Tongue (tissue), 2 donors: ENCODE data around the gene CDKAL1. TPM values are rescaled to one million over a fixed set of nuclear protein-coding genes. Genes with fewer than 3 reads are reported as not detected.
A peak's percentile ranks its signal among the peaks of the same experiment; 100 is the strongest.

ENCODE experiments used
- DNase-seq: peaks from one replicate; pipeline ENCODE4 v3.0.0-alpha.2; 2015
- total RNA-seq: library from RNA; depleted of rRNA; stranded (reverse); fragments of >200 nt; gene quantifications from one replicate; pipeline ENCODE4 v1.2.3, GENCODE V29; 2014

Gene CDKAL1
- total RNA-seq, 1 donor from 2014 or later: 36.5 TPM

DNA sequence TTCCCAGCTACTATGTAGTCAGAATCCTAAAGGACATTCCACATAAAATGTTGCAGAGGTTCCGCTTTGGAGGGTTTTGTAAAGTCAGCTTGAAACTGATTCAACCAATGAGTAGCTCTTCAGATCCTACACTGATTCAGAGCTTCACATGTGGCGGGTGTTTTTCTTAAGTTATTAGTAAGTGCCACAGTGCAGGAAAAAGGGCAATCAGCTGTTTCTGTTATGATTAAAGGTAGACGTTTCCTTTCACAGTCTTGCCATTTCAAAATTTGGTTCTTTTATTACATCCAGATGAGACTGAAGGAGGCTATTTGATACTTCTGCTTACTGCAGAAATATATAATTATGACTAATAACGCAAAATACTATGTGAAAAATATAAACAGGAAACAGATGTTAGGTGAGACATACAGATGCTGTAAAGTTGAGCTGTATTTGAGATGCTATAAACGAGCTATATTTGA is 443.9 kb downstream of the CDKAL1 start:
- DNase-seq: no peak

DNA sequence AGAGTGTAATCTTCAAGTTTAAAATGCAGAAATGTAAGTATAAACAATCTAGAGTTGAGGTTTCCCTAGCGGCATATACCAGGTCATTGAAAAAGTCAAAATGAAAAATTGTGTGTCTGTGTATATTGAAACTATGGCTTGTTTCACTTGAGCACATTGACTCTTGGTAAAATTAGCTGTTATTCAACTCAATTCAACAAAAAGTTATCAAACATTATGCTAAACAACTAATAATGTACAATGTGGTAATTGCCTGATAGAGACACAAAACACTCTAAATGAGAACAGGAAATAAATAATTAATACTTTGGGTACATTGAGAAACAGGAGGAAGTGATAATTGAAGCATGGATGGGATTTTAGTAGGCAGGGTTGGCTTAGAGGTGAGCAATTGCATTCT is 444.8 kb downstream of the CDKAL1 start:
- no peak for DNase-seq

DNA sequence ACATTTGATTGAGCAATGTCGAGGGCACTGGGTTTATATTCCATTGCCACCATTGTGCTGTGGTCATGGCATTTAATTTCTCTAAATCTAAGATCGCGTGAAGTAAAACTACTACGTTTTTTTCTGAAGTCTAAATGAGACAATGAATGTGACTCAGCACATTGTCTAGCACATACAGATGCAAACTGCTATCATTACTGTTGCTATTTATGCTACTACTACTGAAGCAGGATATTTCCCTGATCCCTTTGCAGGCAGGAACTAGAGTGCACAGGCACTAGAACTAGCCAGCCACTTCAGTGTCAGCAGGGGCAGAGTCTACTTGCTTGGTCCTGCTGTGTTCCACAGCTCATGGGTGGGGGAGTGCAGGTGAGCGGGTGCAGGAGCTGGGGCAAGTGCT is 449.7 kb downstream of the CDKAL1 start:
- no peak for DNase-seq

DNA sequence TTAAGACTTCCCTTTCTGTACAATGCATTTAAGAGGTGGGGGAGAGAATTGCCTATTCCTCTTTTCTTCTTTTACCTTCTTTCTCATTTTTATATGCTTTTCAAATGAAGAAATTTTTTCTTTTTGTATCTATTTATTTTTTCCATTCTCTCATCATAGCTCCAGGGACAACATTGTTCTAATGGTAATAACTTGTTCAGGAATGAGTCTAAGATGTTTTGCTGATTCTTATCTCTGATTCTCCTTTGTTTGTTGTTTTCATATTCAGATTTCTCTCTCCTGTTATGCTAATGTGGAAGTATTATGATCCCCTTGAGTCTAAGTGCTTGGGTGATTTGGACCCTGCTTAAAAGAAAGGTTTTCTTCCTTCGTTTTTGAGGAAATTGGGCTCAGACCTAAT is 451.6 kb downstream of the CDKAL1 start:
- DNase-seq: no peak

DNA sequence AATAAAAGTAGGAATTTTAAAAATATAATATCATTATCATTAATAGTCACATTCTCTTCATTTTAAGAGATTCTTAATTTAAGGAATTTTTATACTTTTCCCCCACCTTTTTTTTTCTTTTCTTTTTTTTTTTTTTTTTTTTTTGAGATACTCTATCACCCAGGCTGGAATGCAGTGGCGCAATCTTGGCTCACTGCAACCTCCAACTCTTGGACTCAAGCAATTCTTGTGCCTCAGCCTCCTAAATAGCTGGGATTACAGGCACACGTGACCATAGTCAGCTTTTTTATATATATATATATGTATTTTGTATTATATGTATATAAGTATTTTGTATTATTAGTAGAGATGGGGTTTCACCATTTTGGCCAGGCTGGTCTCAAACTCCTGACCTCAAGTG is 457.7 kb downstream of the CDKAL1 start:
- DNase-seq: no peak

DNA sequence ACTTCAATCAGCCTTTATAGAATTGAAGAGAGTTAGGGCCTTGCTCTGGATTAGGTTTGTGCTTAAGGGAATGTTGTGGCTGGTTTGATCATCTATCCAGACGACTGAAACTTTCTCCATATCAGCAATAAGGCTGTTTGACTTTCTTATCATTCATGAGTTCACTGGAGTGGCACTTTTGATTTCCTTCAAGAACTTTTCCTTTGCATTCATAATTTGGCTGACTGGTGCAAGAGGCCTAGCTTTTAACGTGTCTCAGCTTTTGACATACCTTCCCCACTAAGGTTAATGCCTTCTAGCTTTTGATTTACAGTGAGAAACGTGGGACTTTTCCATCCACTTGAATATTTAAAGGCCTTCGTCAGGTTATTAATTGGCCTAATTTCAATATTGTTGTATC is 461.8 kb downstream of the CDKAL1 start:
- no peak for DNase-seq

DNA sequence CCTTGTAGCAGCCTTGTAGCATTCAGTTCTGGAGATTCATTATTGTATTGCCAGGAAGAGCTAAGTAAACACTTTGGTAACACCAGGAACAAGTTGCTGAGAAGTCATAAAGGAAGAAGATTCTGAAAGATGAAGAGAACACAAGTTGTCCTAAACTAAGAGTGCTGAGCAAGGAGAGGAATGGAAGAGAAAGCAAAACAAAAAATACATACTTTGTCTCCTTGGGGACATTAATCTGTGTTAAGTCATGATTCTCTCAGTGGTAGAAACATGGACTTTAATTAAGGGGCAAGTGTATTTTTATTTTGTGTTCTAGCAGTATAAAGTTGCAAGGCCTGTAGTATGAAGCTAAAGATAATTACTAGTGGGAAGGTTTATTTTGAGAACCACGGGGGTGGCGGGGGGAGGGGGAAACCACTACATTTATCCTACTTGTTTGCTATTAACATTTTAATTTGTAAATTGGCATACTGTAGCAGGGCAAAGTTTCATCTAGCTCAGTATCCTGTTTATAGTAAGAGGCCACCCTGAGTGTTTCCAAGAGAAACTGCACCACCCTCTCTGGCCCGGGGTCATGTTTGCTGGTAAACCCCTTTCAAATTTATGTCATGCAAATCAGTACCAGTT is 463.0 kb downstream of the CDKAL1 start:
- peak; percentile 14 for DNase-seq

DNA sequence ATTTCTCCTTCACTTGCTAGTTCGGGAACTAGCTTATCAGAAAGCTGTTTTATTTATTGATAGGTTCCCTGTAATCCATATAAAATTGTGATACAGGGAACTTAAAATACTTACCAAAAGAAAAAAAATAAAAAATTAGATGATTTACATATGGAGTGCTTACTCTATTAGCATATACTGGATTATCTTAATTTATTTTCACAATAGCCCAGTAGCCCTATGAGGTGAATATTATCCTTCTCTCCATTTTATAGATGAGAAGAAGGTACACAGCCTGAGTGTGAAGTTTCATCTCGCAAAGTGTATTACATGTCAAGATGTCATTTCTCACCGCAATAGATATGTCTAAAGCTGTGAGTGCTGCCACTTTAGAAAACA is 463.5 kb downstream of the CDKAL1 start:
- no peak for DNase-seq

DNA sequence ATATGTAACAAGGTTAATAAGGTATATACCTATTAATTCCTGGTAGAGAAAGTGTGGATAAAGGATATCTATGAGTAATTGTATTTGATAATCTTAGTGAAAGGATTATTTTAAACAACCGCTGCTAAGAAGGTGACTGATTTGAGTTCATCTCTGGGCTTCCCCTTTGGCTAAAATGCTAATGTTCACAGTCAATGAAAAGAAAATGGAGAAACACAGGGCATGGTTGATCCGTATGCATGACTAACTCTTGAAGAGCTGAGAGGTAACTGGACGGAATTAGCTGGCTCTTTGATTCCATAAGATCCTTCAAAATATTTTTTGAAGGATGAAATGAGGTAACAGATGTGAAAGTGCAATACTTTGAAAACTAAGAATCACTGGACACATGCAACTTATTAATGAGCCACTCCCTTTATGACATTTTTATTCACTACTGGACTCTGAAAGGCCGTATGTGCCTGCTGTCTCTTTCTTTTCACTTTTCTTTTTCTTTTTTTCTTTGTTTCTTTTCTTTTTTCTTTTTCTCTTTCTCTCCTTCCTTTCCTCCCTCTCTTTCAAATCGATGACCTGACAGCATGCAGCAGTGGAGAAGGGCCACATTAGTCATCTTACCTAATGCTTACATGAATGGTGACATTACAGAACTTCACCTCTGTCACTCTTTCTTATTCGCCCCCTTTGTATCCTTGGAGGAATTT is 464.6 kb downstream of the CDKAL1 start:
- DNase-seq: no peak

DNA sequence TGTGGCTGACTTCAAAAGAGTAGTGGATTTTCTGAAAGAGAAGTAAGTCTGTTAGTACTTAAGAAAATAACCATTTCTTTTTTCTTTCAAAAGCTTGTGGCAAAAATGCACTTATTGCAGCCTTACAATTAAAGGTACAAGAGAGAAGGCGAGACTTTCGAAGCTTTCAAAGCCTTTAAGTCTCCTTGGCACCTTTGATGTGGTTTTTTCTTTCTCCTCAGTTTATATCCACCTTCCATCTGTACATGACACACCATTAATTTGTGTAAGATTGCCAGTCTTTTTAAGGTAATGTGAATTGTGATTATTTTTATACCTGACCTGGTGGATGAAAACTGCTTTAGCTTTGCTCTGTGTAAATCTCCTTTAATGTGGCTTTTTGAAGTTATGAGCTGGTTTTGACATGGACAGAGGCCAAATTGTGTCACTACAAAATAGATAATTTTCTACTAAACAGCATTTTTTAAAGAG is 466.1 kb downstream of the CDKAL1 start:
- DNase-seq: no peak

DNA sequence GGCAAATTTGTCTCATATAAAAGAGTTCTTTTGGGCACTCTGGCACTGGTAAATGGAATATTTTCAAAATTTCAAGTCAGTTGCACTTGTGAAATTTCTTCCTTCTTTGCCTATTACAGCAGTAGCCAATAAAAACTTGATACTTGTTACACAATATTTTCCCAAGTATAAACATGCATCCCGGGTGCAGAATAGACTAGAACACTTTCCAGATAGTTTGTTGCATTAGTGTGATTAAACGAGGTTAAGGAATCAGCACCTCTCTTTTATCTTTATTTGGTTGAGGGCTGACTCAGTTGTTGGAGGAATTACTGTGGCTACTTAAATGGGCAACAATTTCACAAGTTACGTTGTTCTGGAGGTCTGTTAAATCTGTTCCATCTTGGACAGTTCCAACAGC is 467.5 kb downstream of the CDKAL1 start:
- DNase-seq: no peak

DNA sequence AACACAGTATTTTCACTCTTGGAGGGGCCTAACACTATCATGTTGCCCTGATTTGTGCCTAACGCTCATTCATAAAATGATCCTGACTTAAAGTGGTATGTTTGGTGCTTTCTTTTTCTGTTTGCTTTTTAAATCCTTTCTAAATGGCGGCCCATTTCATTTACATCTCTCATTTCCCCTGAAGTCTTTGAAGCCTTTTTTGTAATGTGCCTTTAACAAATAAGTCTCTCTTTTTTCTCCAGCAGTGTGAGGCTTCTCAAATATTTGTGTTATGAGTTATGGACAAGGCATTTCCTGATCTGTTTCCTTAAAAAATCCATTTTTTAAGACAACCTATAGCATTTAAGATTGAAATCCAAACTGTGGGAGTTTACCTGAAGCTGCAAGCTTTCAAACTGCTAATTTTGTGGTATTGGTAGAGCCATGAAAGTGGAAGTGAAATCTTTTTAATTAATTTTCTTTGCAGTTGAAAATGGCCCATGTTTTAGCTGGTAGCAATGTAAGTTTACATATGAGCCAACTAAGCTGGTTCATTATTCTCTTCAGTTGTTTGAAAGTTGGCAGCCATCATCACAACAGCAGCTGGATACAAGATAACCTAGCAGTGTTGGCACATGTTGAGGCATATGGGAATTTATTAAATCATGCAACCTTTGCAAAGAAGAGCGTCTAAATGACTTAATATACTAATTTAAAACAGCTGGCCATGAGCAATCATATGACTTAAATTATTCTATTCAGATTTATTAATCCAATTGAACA is 469.7 kb downstream of the CDKAL1 start:
- DNase-seq: peak; percentile 75

DNA sequence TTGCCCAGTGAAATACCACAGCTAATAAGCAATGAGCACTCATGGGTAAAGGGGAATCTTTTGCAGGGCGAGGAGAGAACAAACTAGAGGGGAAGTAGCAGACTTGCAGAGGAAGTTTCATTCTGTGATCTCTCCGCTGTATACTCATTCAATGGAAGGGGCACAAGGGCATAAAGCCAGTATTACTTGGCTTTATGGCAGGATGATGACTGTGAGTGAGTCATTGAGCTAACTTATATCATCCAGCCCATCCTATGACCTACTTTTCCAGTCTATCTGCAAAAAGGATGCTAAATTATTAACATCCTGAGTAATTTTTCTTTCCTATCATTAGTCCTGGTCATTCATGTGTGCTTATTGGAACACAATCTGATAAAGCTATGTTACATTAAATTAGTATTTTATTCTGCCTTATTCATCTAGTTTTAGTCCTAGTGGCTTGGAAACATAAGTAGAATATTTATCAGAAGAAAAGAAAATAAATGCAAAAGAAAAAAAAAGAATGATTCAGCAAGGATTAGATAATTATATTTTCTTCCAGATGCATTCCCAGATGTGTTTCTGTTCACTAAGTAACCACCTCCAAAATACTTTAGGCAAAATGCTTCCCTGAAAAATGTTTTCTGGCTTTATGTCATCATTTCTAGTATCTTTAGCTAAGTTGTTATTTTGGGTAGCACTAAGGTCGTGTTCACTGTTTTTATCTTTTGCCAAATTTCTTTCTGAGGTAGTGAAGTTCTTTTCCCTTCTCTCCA is 471.7 kb downstream of the CDKAL1 start:
- peak; percentile 28 for DNase-seq

DNA sequence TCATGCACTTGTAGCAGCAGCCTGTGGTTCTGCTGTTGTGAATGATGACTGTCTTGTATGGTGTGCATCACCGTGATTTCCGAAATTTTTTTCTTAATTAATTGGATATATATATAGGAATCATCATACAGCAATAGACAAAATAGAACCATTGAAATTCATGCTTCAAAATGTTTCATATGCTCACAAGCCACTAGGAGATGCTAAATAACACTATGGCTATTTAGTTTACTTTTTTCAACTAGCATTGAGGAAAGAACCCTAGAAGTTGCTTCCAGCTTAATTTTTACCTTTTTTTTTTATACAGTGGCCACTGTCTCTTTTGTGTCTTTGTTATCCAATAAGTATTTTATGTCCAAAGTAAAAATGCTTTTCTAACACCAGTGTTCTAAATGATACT is 485.4 kb downstream of the CDKAL1 start:
- DNase-seq: no peak

DNA sequence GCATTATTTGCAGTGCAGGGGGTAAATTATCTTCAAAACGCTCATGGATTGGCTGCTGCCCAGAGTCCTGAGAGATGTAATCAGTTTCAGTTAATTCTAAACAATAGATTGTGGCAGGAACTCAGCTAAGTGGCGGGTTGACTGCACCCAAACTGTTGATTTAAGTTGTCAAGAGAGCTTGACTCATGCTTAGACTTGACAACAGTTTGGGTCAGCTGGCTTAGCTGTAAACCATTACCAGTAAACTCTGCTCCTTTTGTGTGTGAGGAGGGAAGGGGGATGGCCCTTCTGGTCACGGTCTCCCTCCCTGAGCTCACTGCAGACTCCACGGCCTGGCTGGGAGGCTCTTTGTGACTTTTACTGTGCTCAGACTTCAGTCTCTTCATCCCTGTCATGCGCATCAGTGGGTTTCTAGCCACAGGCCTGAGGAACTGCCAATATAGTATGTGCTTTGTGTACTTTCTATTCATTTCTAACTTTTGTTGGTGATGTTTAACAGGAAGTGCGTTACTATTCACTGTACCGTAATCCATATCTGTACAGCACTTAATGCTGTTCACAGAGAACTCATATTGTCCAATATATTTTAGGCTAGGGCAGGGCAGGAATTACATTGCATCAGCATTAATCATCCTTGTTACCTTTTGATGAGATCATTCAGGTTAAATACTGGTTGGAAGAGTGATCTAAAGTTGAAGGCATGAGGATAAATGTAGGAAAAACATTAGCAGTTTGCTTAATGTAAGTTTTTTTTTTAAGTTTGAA is 488.3 kb downstream of the CDKAL1 start:
- peak; percentile 24 for DNase-seq

DNA sequence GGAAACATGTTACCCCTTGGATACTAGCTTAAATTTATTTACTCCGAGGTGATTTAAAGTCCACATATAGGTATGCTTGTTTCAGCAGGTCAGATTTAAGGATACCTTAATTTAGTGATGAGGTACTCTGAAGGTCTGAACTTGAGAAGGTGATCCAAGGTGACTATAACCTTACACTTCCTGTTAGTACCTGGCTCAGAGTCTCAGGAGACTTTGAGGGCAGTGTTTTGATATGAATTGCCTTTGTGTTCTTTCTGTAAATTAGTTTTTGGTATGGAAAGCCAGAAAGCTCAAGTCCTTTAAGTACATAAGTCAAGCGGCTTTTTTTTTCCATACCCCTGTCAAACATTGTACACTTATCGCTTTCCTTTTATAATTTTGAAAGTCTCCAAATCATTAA is 489.0 kb downstream of the CDKAL1 start:
- no peak for DNase-seq

DNA sequence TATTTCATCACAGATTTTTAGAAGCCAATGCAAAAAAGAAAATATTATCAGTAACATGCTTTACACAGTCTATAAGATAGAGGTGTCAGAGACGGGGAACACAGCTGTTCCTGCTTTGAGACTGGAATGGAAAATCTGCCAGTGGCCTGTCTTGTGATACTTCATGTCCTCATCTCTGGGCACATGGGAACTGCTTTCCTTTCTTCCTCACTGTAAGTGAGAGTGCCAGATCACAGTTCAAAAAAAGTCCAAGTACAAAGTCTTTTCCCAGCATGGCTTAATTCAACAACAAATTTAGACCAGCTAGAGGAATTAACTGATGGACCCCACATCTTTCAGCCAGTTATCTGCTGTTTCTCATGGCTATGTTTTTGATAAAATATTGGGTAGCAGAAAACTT is 490.4 kb downstream of the CDKAL1 start:
- no peak for DNase-seq

DNA sequence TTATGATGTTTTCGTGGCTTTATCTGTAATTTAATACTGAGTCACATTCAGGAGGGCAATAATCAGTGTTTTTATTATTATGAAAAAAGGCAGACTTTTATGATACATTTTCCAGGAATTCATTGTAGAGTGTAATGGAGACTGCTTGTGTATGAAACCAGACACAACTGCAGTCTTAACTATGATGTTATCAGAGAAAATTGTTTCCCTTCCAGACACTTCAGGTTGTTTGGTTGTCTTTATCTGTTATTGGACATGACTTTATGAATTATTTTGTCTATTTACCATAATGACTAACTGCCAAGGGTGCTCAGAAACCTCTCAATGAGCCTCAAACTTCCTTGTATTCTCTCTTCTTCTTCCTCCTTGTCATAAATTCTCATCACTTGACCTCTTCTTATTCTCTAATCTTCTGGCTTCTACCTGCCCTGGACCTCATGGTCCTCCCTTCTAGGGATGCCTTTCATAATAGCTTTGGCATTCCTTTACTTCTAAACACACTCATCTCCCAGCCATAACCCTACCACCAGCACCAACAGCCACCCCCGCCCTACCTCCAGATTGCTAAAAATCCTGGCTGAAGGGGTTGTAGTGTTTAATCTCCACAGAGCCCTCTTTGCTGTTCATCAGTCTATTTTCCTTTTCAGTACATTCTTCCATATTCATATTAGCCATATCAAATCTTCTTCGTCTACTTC is 492.5 kb downstream of the CDKAL1 start:
- DNase-seq: no peak

DNA sequence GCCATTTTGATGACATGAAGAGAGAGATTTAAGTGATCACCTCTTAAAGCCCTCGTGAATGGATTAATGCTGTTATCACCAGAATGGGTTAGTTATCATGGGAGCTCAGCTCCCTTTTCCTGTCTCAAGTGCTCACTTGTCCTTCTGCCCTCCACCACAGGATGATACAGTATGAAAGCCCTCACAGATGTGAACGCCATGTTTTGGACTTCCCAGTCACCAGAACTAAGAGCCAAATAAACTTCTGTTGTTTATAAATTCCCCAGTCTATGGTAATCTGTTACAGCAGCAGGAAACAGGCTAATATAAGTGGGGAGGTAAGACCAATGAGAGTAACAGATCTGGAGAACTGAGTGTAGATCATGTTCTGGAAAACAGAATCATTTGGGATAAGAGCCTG is 493.2 kb downstream of the CDKAL1 start:
- no peak for DNase-seq

DNA sequence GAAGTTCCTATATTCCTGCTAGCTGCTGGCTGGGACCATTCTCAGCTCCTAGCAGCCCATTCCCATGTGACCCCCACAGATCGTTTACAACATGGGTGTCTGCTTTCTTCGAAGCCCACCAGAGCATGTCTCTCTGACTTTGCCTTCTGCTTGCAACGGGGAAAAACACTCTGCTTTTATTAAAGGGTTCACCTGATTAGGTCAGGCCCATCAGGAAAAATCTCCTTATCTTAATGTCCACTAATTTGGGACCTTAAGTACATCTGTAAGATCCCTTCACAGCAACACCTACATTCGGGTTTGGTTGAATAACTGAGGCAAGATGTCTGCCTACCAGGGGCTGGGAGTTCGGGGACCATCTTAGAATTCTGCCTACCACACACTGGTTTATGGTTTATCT is 496.9 kb downstream of the CDKAL1 start:
- no peak for DNase-seq

DNA sequence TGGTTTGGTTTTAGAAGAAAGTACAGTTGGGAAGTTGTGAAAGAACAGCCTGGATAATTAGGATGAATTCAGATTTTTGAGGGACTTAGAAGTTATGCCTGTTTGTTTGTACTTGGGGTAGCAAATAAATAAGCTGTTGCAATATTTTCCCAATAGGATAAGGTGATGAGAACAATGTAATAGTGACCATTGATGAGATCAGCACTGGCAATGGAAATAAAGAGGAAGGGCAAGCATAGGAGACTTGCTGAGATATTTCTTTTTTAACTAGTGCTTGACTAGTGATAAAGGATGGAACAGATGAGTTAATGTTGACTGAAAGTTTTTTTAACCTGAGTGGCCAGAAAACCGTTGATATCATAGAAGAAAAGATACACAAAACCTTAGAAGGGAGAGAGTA is 498.8 kb downstream of the CDKAL1 start:
- no peak for DNase-seq
